ENCODE measurements around the gene LMNTD1. TPM values are rescaled to one million over a fixed set of nuclear protein-coding genes. Genes with fewer than 3 reads are reported as not detected.

The LMNTD1 gene
- total and polyA plus RNA-seq, 4 donors: not detected

DNA sequence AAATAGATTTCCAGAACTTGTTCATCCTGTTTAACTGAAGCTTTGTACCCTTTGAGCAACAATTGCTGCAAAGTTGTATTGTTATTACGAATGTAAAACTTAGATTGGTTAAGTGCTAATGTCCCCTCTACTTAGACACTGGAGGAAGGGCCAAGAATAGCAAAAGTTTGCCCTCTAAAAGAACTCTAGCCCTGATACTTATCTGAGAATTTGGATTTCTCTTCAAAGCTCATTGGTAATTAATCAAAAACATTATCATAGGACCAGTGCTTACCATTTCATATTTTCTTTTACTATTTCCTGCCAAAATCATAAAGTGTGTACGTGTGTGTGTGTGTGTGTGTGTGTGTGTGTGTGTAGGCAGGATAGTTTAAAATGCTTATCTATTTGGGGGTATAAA is 58.2 kb downstream of the LMNTD1 start:
- Histone ChIP-seq H3K4me3 (ENCODE audit: low read depth in 1 of 3, low read length in 3 of 3) (no peak overlapping the region), H3K27me3 (ENCODE audit: control insufficient read depth in 4 of 4, insufficient read depth in 4 of 4, low read length in 3 of 4) (no peaks in the 10 kb centered on the region), H3K9ac (ENCODE audit: low read depth in 1 of 2, low read length in 2 of 2) (no peak overlapping the region), H3K4me1 (ENCODE audit: control insufficient read depth in 4 of 4, insufficient read depth in 4 of 4, low read length in 3 of 4) (no peaks in the 10 kb centered on the region), H3K36me3 (ENCODE audit: control insufficient read depth in 4 of 4, insufficient read depth in 3 of 4, low read depth in 1 of 4, low read length in 3 of 4) (no peaks in the 10 kb centered on the region), H3K27ac (ENCODE audit: low read depth in 1 of 2, low read length in 2 of 2) (no peak overlapping the region), H3K9me3 (ENCODE audit: control insufficient read depth in 4 of 4, low read length in 3 of 4) (peaks cover 0 to 1% (median 0%) of the 10 kb centered on the region in 4 donors)
- no peak for DNase-seq (ENCODE audit: low spot score)
- 74% methylated on average over 2 of the region's 2 CpGs for WGBS
- TF ChIP-seq SP1 (IDR thresholded peaks at IDR 0.05) (no peak), HNF4A (conservative IDR thresholded peaks at IDR 0.05) (no peak), YY1 (IDR thresholded peaks at IDR 0.05) (no peak), HNF4G (IDR thresholded peaks at IDR 0.05) (no peak), GABPA (IDR thresholded peaks at IDR 0.05 in 1 of 2, conservative IDR thresholded peaks at IDR 0.05 in 1 of 2) (no peak), RAD21 (IDR thresholded peaks at IDR 0.05) (no peak)
- TF ChIP-seq, protein P1, sequence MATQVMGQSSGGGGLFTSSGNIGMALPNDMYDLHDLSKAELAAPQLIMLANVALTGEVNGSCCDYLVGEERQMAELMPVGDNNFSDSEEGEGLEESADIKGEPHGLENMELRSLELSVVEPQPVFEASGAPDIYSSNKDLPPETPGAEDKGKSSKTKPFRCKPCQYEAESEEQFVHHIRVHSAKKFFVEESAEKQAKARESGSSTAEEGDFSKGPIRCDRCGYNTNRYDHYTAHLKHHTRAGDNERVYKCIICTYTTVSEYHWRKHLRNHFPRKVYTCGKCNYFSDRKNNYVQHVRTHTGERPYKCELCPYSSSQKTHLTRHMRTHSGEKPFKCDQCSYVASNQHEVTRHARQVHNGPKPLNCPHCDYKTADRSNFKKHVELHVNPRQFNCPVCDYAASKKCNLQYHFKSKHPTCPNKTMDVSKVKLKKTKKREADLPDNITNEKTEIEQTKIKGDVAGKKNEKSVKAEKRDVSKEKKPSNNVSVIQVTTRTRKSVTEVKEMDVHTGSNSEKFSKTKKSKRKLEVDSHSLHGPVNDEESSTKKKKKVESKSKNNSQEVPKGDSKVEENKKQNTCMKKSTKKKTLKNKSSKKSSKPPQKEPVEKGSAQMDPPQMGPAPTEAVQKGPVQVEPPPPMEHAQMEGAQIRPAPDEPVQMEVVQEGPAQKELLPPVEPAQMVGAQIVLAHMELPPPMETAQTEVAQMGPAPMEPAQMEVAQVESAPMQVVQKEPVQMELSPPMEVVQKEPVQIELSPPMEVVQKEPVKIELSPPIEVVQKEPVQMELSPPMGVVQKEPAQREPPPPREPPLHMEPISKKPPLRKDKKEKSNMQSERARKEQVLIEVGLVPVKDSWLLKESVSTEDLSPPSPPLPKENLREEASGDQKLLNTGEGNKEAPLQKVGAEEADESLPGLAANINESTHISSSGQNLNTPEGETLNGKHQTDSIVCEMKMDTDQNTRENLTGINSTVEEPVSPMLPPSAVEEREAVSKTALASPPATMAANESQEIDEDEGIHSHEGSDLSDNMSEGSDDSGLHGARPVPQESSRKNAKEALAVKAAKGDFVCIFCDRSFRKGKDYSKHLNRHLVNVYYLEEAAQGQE (IDR thresholded peaks at IDR 0.05): no peak
- TF ChIP-seq, protein P2, sequence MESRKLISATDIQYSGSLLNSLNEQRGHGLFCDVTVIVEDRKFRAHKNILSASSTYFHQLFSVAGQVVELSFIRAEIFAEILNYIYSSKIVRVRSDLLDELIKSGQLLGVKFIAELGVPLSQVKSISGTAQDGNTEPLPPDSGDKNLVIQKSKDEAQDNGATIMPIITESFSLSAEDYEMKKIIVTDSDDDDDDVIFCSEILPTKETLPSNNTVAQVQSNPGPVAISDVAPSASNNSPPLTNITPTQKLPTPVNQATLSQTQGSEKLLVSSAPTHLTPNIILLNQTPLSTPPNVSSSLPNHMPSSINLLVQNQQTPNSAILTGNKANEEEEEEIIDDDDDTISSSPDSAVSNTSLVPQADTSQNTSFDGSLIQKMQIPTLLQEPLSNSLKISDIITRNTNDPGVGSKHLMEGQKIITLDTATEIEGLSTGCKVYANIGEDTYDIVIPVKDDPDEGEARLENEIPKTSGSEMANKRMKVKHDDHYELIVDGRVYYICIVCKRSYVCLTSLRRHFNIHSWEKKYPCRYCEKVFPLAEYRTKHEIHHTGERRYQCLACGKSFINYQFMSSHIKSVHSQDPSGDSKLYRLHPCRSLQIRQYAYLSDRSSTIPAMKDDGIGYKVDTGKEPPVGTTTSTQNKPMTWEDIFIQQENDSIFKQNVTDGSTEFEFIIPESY (IDR thresholded peaks at IDR 0.05): no peak
- TF ChIP-seq, protein P3, sequence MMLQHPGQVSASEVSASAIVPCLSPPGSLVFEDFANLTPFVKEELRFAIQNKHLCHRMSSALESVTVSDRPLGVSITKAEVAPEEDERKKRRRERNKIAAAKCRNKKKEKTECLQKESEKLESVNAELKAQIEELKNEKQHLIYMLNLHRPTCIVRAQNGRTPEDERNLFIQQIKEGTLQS (IDR thresholded peaks at IDR 0.05): no peak
- TF ChIP-seq, protein P4, sequence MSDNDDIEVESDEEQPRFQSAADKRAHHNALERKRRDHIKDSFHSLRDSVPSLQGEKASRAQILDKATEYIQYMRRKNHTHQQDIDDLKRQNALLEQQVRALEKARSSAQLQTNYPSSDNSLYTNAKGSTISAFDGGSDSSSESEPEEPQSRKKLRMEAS (IDR thresholded peaks at IDR 0.05): no peak

DNA sequence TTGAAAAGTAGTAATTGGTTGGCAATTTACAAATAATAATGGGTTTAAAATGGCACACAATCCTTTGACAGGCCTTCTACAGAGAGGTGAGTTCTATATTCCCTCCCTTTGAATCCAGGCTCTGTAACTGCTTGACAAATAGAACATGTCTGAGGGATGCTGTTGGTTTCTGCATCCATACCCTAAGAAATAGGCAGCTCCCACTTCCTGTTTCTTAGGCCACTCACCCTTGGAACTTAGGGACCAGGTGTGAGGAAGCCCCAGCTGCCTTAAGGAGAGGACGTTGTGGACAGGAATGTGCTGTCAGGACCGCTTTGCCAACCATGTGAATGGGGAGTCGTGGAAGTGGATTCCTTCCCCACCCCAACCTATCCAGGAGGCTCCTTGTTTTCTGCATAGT is 59.4 kb downstream of the LMNTD1 start:
- no peaks in the 10 kb centered on the region for H3K36me3 ChIP-seq (ENCODE audit: control insufficient read depth in 4 of 4, insufficient read depth in 3 of 4, low read depth in 1 of 4, low read length in 3 of 4)
- no peaks in the 10 kb centered on the region for H3K4me1 ChIP-seq (ENCODE audit: control insufficient read depth in 4 of 4, insufficient read depth in 4 of 4, low read length in 3 of 4)
- no peaks in the 10 kb centered on the region for H3K27me3 ChIP-seq (ENCODE audit: control insufficient read depth in 4 of 4, insufficient read depth in 4 of 4, low read length in 3 of 4)
- DNase-seq (ENCODE audit: low spot score): no peak
- no peaks in the 10 kb centered on the region for H3K9me3 ChIP-seq (ENCODE audit: control insufficient read depth in 4 of 4, low read length in 3 of 4)
- 88% methylated on average over 3 of the region's 3 CpGs for WGBS
- no peak overlapping the region for H3K27ac ChIP-seq (ENCODE audit: low read depth in 1 of 2, low read length in 2 of 2)
- H3K4me3 ChIP-seq (ENCODE audit: low read depth in 1 of 3, low read length in 3 of 3): no peak overlapping the region
- TF ChIP-seq HNF4G (IDR thresholded peaks at IDR 0.05) (no peak), HNF4A (conservative IDR thresholded peaks at IDR 0.05) (no peak), FOXA1 (IDR thresholded peaks at IDR 0.05) (no peak), GABPA (IDR thresholded peaks at IDR 0.05 in 1 of 2, conservative IDR thresholded peaks at IDR 0.05 in 1 of 2) (no peak), RXRA (IDR thresholded peaks at IDR 0.05) (no peak)
- TF ChIP-seq, protein P3 (IDR thresholded peaks at IDR 0.05): no peak
- TF ChIP-seq, protein P2 (IDR thresholded peaks at IDR 0.05): no peak
- TF ChIP-seq, protein P4 (IDR thresholded peaks at IDR 0.05): no peak
- TF ChIP-seq, protein P5, sequence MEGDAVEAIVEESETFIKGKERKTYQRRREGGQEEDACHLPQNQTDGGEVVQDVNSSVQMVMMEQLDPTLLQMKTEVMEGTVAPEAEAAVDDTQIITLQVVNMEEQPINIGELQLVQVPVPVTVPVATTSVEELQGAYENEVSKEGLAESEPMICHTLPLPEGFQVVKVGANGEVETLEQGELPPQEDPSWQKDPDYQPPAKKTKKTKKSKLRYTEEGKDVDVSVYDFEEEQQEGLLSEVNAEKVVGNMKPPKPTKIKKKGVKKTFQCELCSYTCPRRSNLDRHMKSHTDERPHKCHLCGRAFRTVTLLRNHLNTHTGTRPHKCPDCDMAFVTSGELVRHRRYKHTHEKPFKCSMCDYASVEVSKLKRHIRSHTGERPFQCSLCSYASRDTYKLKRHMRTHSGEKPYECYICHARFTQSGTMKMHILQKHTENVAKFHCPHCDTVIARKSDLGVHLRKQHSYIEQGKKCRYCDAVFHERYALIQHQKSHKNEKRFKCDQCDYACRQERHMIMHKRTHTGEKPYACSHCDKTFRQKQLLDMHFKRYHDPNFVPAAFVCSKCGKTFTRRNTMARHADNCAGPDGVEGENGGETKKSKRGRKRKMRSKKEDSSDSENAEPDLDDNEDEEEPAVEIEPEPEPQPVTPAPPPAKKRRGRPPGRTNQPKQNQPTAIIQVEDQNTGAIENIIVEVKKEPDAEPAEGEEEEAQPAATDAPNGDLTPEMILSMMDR (IDR thresholded peaks at IDR 0.05; ENCODE audit: low read depth, low read length, missing input control): no peak
- no peak overlapping the region for H3K9ac ChIP-seq (ENCODE audit: low read depth in 1 of 2, low read length in 2 of 2)

Measured in liver (tissue), 9 donors.